Stimulated activated CD8-positive, alpha-beta memory T cell treated with anti-CD3 and anti-CD28 coated beads, Interleukin-15, amount 100 ng/mL, for 1 hour (primary cell): ENCODE data around the gene PAX5.

ENCODE experiments used
- DNase-seq: peaks from one replicate; pipeline ENCODE4 v3.0.0-alpha.2; 2020; ENCODE audit warnings: low read depth

The PAX5 gene

GRCh38 chr9:37025071-37025822, 8.8 kb downstream of the PAX5 start:
- DNase-seq, result no peak

GRCh38 chr9:37017546-37017945, 16.5 kb downstream of the PAX5 start:
- DNase-seq, result no peak

GRCh38 chr9:37011530-37011929, 22.5 kb downstream of the PAX5 start:
- no peak for DNase-seq

- DNase-seq, result no peak
Measured at GRCh38 chr9:37010976-37011375, 23.1 kb downstream of the PAX5 start.

- no peak for DNase-seq
Measured at GRCh38 chr9:37010180-37010579, 23.9 kb downstream of the PAX5 start.

- DNase-seq, result no peak
Measured at GRCh38 chr9:37007295-37007694, 26.8 kb downstream of the PAX5 start.

GRCh38 chr9:37005517-37006140, 28.4 kb downstream of the PAX5 start:
- no peak for DNase-seq

GRCh38 chr9:37004424-37004935, 29.6 kb downstream of the PAX5 start:
- no peak for DNase-seq

GRCh38 chr9:37002413-37003217, 31.5 kb downstream of the PAX5 start:
- no peak for DNase-seq

- no peak for DNase-seq
Measured at GRCh38 chr9:37002036-37002412, 32.0 kb downstream of the PAX5 start.

- DNase-seq, result no peak
Measured at GRCh38 chr9:37001459-37001858, 32.6 kb downstream of the PAX5 start.

GRCh38 chr9:36999728-37000333, 34.2 kb downstream of the PAX5 start:
- DNase-seq, result no peak

GRCh38 chr9:36997414-36997813, 36.7 kb downstream of the PAX5 start:
- DNase-seq, result no peak

- DNase-seq, result no peak
Measured at GRCh38 chr9:36996706-36997086, 37.4 kb downstream of the PAX5 start.

- peak; percentile 26 for DNase-seq
Measured at GRCh38 chr9:36995927-36996705, 38.0 kb downstream of the PAX5 start.

GRCh38 chr9:36993933-36994764, 39.9 kb downstream of the PAX5 start:
- no peak for DNase-seq

- DNase-seq, result no peak
Measured at GRCh38 chr9:36992501-36993316, 41.4 kb downstream of the PAX5 start.

- no peak for DNase-seq
Measured at GRCh38 chr9:36991516-36992134, 42.4 kb downstream of the PAX5 start.

GRCh38 chr9:36988848-36989247, 45.2 kb downstream of the PAX5 start:
- no peak for DNase-seq
